Measurements from ENCODE around the gene ORAI3. TPM values are rescaled to one million over a fixed set of nuclear protein-coding genes. Genes with fewer than 3 reads are reported as not detected.

The ORAI3 gene
- total RNA-seq, 2 donors from 2014 or later, result 22.4 to 23.0 TPM

- H3K9me3 ChIP-seq, result no peaks in the 10 kb centered on the region
- H3K36me3 ChIP-seq, result peaks cover 46% of the 10 kb centered on the region
- H3K4me3 ChIP-seq, result peak overlapping the region; percentile 90 to 92
- TF ChIP-seq CTCF (IDR thresholded peaks at IDR 0.05), result no peak
- peaks cover 0 to 29% of the 10 kb centered on the region in 2 donors for H3K4me1 ChIP-seq
- no peak for DNase-seq (ENCODE audit: low spot score)
- H3K27me3 ChIP-seq, result no peaks in the 10 kb centered on the region
- peak overlapping the region; percentile 93 to 98 for H3K27ac ChIP-seq
Measured at GRCh38 chr16:30958175-30959079, 9.6 kb downstream of the ORAI3 start.

GRCh38 chr16:30961384-30961783 lies 12.5 kb downstream of the ORAI3 start:
- DNase-seq (ENCODE audit: low spot score), result no peak
- no peaks in the 10 kb centered on the region for H3K9me3 ChIP-seq
- H3K27me3 ChIP-seq, result no peaks in the 10 kb centered on the region
- no peak overlapping the region for H3K27ac ChIP-seq
- TF ChIP-seq CTCF (IDR thresholded peaks at IDR 0.05), result no peak
- H3K4me1 ChIP-seq, result peaks cover 0 to 18% of the 10 kb centered on the region in 2 donors
- H3K4me3 ChIP-seq, result no peak overlapping the region
- peaks cover 76% of the 10 kb centered on the region for H3K36me3 ChIP-seq

- no peak for DNase-seq (ENCODE audit: low spot score)
- no peaks in the 10 kb centered on the region for H3K9me3 ChIP-seq
- no peak overlapping the region for H3K4me3 ChIP-seq
- no peaks in the 10 kb centered on the region for H3K27me3 ChIP-seq
- H3K27ac ChIP-seq, result no peak overlapping the region
- H3K36me3 ChIP-seq, result peaks cover 100% of the 10 kb centered on the region
- H3K4me1 ChIP-seq, result peaks cover 0 to 4% of the 10 kb centered on the region in 2 donors
- no peak for TF ChIP-seq CTCF (IDR thresholded peaks at IDR 0.05)
Measured at GRCh38 chr16:30963925-30964511, 15.2 kb downstream of the ORAI3 start.

- TF ChIP-seq CTCF (IDR thresholded peaks at IDR 0.05), result no peak
- H3K27me3 ChIP-seq, result no peaks in the 10 kb centered on the region
- no peak overlapping the region for H3K4me3 ChIP-seq
- no peak overlapping the region for H3K27ac ChIP-seq
- no peak for DNase-seq (ENCODE audit: low spot score)
- no peaks in the 10 kb centered on the region for H3K9me3 ChIP-seq
- H3K4me1 ChIP-seq, result no peaks in the 10 kb centered on the region
- peaks cover 100% of the 10 kb centered on the region for H3K36me3 ChIP-seq
Measured at GRCh38 chr16:30964574-30965226, 15.8 kb downstream of the ORAI3 start.

- no peak for DNase-seq (ENCODE audit: low spot score)
- H3K9me3 ChIP-seq, result no peaks in the 10 kb centered on the region
- no peak overlapping the region for H3K4me3 ChIP-seq
- no peaks in the 10 kb centered on the region for H3K27me3 ChIP-seq
- no peak for TF ChIP-seq CTCF (IDR thresholded peaks at IDR 0.05)
- H3K36me3 ChIP-seq, result peaks cover 99% of the 10 kb centered on the region
- H3K4me1 ChIP-seq, result no peaks in the 10 kb centered on the region
- H3K27ac ChIP-seq, result no peak overlapping the region
Measured at GRCh38 chr16:30965436-30965835, 16.6 kb downstream of the ORAI3 start.

Data from right atrium auricular region (tissue), 2 donors.